HG02610 (cell line): Measurements from ENCODE around the gene PPM1E.
"Not testable (repeated sequence)": the region's sequence is repeated elsewhere in the genome, so short reads cannot be mapped to it uniquely, and the experiment has no call there.

ENCODE experiments used
- ATAC-seq: cut with Tn5 transposase; IDR thresholded peaks from one replicate; pipeline ENCODE4 v1.9.1; 2021; ENCODE audit warnings: mild to moderate bottlenecking, moderate library complexity; ENCODE audit not compliant: unreplicated experiment

The PPM1E gene

DNA sequence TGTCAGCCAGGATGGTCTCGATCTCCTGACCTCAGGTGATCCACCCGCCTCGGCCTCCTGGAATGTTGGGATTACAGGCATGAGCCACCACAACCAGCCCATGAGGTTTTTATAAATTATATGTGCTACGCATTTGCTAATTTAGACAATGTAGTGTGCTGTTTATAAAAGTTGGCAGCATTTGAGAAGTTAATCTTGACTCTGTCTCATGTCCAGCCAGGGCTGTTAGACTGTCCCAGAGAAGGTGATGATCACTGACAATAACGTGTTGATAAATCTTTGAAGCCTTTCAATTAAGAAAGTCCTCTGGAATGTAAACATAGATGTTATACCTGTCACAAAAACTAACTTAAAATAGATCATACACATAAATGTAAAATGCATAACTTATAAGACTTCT, 82.0 kb downstream of the PPM1E start:
- no peak for ATAC-seq

DNA sequence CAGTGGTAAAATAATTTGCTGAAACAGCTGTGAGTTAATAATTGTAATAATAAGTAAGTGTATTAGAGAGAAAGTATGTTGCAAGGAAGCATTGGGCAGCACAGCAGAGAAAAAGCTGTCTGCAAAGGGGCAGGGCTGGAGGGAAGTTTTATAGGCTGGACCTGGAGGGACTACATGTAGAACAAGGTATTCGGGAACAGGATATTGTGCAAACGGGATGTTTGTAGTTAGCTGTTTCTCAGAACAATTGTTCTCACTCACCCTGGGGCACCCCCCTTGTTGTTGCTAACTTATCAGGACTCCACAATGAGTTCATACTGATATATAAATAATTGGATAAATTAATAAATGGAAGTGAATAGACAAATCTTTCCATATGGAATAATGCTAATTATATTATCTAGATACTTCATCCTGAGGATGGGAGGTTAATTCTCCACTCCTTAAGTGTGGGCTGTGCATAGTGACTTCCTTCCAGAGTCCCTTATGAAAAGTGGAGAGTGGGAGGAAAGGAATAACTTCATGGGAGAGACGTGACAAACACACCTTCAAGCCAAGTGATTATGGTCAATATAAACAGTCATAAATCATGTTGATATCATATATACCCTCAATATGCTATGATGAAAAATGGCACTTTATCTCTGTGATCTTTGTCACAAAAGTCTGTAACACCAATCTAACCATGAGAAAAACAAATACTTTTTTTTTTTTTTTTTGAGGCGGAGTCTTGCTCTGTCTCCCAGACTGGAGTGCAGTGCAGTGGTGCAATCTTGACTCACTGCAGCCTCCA, 85.4 kb downstream of the PPM1E start:
- ATAC-seq = no peak

DNA sequence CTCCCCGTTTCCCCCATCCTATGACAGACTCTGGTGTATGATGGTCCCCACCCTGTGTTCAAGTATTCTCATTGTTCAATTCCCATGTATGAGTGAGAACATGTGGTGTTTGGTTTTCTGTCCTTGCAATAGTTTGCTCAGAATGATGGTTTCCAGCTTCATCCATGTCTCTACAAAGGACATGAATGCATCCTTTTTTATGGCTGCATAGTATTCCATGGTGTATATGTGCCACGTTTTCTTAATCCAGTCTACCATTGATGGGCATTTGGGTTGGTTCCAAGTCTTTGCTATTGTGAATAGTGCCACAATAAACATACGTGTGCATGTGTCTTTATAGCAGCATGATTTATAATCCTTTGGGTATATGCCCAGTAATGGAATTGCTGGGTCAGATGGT, 90.8 kb downstream of the PPM1E start:
- not testable (repeated sequence) for ATAC-seq

DNA sequence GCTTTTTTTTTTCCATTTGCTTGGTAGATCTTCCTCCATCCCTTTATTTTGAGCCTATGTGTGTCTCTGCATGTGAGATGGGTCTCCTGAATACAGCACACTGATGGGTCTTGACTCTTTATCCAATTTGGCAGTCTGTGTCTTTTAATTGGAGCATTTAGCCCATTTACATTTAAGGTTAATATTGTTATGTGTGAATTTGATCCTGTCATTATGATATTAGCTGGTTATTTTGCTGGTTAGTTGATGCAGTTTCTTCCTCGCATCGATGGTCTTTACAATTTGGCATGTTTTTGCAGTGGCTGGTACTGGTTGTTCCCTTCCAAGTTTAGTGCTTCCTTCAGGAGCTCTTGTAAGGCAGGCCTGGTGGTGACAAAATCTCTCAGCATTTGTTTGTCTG, 94.5 kb downstream of the PPM1E start:
- ATAC-seq = not testable (repeated sequence)

DNA sequence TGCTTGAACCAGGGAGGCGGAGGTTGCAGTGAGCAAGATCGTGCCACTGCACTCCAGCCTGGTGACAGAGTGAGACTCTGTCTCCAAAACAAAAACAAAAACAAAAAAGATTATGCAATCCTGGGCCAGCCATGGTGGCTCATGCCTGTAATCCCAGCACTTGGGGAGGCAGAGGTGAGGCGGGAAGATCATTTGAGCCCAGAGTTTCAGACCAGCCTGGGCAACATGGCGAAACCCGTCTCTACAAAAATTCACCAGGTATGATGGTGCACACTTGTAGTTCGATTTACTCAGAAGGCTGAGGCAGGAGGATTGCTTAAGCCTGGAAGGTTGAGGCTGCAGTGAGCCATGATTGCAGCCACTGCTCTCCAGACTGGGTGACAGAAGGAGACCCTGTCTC, 109.6 kb downstream of the PPM1E start:
- ATAC-seq = no peak

DNA sequence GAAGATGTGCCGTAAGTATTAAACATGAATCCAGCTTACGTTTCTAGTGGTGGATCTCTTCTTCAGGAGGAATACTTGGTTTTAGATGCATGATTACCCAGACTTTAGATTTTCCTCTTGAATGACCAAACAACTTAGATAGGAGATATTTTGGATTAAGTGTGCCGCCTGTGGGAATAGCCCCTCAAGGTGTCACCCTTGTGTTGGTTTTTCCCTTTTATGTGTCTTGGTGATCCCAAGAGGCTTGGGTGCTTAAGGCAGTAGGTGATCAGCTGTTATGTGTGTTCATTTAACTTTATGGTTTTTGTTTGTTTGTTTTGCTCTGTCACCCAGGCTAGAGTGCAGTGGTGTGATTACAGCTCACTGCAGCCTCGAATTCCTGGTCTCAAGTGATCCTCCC, 115.1 kb downstream of the PPM1E start:
- ATAC-seq = no peak

DNA sequence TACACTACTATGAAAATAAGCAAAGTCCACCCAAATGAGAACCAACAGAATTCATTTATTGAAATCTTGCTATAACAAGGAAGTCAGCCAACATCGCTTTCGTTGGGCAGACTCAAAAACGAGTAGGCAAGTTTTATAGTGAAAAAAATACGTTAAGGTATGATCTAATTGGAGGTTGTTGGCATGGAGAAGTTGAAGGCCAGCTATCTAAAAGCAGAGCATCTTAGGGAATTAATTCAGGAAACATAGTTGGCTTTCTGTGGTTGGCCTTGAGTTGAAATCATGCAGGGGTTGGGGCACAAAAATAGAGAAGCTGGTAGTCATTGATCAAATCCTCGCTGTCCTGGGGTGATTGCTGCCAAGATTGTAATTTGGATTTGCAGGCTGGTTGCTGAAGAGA, 118.3 kb downstream of the PPM1E start:
- ATAC-seq = no peak

DNA sequence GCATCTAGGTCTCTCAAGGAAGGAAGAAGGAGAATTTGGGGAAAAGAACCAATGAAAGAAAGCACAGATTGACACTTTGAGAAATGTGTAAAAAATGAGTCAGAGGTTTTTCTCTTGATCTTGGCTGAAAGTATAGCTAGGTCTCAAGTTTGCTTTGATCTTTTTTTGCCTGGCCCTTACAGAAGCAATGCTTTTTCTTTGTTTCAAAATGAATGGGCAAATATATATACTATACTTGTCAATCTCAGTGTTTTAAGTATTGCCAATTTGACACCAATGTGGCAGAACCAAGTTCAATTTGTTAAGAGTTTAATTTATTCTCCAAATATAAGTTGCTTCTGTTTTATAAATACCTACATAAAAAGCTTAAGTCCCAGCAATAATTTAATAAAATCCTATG, 119.6 kb downstream of the PPM1E start:
- no peak for ATAC-seq

DNA sequence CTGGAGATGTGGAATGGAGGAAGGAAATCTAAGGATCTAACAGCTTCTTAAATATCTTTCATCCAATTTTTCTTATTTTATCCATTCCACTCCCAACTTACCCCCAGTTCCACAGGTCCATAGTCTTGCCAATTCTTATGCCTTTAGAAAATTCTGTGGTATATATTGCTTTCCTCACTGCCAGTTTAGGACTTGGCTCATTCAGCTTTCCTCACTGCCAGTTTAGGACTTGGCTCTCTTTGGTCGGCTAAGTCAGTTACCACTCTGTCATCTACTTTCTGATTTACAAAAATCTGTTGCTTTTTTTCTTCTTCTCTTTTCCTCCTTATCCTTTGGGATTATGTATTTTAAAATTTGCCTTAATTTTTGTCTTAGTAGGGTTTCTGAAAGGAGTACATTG, 128.5 kb downstream of the PPM1E start:
- ATAC-seq = no peak

DNA sequence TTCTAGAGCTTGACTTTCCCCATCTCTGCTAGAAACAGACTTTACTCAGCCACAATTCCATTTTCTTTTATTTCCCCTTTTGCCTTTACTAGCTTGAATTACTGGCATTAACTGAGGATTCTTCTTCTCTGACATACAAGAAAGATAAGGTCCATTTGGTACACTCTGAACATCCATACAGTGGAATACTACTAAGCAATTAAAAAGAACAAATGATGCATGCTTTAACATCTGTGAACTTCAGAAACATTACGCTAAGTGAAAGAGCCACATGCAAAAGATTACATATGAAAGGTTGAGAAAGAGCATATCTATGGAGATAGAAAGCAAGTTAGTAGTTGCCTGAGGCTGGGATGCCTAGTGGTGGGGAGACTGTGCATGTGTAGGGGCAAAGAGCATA, 130.9 kb downstream of the PPM1E start:
- no peak for ATAC-seq

DNA sequence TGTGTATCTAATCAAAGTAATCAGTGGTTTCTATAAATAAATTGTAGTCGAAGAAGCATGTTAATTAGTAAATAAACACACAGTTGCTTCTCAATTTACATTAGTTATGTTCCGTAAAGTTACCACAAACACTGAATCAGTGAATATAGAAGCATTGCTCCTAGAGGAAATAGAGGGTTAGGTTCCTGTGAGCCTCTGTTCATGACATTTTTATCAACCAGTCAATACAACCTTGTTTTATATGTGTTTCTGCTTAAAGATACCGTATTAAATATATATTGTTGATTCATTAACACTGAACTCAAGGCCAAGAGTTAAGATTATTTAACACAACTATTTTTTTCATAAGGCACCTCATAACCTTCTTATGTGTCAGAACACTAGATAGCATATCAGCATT, 134.3 kb downstream of the PPM1E start:
- ATAC-seq = no peak

DNA sequence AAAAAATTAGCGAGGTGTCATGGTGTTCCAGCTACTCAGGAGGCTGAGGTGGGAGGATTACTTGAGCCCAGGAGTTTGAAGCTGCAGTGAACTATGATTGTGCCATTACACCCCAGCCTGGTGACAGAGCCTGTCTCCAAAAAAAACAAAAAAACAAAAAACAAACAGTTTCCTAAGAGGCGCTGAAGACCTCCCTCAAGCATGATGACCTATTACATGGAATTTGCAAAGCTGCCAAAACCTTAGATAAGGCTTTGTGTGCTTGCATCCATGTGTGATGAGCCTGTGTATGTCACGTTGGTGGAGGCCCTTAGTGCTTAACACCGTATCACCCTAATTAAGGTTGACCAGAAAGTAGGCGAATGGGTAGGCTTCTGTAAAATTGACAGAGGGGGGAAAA, 143.5 kb downstream of the PPM1E start:
- no peak for ATAC-seq

DNA sequence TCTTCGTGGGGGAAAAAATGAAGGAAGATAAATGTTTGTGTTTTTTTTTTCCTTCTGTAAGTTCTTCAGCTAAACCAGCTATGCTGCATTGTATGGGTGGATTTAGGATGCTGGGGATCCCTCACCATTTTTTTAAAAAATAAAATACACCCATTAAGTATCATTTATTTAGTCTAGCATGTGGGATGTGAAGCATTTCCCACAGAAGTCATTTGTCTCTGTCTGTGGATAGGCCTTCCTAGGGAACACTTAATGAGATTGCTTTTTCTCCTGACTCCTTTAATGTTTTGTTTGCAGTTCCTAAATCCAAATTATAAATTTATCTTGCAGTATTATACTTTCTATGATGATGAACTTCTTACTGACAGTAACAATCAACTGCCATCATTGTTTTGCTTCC, 146.7 kb downstream of the PPM1E start:
- ATAC-seq = no peak

DNA sequence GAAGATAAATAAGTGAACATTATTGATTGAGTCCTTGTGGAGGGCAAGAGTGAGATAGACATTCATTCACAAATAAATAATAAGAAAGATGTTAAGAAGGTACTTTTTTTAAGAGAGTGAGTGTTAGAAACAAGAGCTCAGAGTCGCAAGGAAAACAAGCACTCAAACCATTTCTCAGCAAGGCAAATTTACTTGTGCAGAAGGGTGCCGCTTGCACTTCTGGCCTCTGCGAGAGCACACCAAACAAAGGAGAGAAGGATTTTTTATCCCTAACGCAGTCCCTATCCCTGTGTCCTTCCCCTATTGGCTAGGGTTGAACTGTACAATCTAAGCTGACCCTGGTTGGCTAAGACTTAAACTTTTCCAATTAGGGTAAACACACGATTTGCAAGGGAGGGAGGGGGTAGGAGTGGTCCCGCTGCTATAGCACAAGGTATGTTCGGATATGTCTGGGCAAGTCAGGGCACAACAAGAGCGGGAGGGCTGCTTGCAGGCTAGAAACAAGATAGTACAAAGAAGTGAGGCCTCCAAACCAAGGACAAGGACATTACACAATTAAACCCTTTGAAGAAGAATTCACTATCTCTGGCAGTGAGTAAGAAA, 156.2 kb downstream of the PPM1E start:
- ATAC-seq = no peak

DNA sequence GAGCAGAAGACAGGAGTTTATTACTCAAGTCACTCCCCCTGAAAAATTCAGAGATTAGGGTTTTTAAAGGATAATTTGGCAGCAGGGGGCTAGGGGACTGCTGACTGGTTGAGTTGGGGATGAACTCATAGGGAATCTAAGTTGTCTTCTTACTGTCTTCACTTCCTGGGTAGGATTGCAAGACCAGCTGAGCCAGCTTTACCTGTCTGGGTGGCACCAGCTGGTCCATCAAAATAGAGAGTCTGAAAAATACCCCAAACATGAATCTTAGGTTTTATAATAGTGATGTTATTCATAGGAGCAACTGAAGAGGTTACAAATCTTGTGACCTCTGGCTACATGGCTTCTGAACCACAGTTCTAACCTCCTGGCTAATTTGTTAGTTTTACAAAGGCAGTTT, 157.9 kb downstream of the PPM1E start:
- no peak for ATAC-seq

DNA sequence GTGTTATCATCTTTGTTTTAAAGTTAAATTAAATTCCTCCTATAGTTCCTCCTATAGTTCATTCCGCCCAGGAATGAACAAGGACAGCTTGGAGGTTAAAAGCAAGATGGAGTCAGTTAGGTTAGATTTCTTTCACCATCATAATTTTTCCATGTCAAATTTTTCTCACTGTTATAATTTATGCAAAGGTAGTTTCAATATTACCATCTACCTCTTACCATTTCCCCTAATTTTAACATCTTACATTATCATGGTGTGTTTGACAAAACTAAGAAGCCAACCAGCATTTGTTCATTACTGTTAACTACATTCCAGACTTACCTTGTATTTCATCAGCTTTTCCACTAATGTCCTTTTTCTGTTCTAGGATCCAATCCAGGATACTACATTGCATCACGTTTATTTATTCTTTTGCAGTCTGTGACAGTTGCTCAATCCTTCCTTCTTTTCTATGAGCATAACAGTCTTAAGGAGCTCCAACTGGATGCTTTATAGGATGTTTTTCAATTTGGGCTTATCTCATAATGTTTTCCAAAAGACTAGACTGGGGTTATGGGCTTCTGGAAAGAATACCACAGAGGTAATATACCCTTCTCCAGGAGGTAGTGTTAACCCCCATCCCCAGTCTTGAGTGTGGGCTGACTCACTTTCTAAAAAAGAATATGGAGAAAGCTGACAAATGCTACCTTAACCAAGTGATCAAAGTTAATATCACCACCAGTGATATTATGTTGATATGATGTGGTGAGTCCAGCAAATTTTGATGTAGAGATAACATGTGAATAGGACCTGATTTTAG, 158.5 kb downstream of the PPM1E start:
- no peak for ATAC-seq

DNA sequence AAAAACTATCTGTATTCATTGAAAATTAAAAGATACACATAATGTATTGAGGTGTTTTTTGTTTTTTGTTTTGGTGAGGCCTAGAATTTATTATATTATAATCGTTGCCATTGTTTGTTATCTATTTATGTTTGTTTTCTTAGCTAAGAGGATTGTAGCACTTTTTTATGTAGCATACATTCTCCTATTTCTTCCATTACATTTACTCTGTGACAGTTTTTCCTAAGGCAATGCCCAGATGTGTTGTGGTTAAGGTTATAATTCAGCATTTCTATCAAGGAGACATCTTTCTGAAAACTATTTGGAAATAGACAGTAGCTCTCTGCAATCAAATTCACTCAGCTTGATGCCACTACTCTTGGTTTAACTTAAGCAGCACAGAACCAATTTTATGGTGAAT, 161.6 kb downstream of the PPM1E start:
- no peak for ATAC-seq

DNA sequence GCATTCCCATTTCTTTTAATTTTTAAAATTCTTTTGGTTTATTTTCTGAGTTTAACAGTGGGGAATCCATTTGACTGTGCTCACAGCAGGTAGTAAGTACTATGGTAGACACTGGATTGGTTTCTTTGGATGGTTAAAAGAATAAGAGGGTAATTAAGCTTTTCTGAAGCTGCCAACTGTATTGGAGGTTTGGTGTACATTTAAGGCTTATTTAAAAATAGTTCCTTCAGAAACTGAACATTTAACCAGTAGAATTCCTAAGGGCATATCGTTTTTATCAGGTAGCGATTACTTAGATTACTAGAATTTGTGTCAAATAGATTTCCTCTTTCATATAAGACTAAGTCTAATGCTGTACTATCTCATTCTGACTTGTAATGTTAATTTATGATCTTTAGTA, 162.4 kb downstream of the PPM1E start:
- ATAC-seq = no peak

DNA sequence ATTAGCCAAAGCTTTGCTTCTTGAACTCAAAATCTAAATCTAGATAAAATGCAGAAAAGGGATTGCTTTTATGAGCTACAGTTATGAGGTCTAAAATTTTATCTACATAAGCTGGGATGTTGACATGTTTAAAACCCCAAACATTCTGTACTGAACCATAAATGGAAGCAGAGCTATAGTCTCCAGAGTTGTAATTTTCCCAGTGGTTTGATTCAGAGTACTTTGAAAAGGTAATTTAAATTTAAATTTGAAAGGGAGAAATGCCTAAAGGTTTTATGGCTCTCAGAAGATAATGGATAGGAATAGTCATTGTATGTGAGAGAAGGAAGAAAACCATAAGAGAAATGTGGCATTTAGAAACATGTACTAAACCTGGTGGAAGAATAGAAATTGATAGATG, 163.2 kb downstream of the PPM1E start:
- no peak for ATAC-seq

DNA sequence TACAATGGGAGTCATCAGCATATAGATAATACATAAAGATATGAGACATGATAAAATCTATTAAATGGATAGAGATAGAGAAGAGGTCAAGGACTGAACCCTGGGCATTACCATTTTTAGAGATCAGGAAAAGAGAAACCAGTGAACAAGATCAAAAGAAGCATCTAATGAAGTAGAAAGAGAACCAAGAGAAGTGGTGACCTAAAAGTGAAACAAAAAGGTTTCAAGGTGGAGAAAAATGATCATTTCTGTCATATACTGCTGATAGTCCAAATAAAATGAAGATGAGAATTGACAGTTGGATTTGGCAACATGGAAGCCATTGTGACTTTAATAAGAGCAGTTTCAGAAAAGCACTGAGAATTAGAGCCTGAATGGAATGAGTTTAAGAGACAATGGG, 165.1 kb downstream of the PPM1E start:
- peak; percentile 50 for ATAC-seq

DNA sequence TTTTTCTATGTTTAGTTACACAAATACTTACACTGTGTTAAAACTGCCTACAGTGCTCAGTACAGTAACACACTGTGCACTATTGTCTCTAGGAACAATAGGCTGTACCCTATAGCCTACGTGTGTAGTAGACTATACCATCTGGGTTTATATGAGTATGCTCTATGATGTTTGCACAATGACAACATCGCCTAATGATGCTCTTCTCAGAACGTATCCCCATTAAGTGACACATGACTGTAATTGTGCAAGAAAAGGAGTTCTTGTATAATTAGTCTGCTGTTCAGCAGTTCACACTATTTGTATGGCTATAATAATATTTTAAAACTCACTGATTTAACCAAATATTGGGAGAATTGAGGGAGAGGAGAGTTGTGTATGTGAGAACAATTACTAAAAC, 177.3 kb downstream of the PPM1E start:
- ATAC-seq = no peak

DNA sequence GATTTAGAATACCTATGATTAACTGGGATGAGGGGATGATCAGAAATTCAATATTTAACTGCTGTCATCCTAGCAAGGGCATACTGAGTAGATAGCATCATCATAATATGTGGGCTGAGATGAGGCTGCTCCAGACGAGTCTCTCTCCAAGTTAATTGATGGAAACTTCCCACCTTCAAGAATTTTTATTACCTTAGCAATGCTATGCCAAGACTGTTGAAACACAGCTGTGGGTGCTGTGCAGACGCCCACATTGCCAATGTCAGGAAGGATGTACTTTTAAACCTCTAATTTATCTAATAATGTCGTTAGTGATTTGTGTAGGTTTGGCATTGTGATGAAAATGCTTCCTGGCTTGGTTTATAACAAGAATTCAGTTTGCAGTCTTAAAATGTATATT, 180.6 kb downstream of the PPM1E start:
- ATAC-seq = no peak
